PC-3 (cell line): ENCODE results near the gene PSMD7.
"Not testable (repeated sequence)": the region's sequence is repeated elsewhere in the genome, so short reads cannot be mapped to it uniquely, and the experiment has no call there.

ENCODE experiments used
- CTCF ChIP-seq: fragments of 300-600 bp; sonication (generic); conservative IDR thresholded peaks from 2 replicates; pipeline ENCODE4 v1.5.1; 2017; ENCODE audit warnings: antibody characterized with exemption, low read depth, mild to moderate bottlenecking, low read length
- EZH2 ChIP-seq: fragments of 300-600 bp; sonication (generic); IDR thresholded peaks from one replicate; pipeline ENCODE4 v1.6.1; 2017; ENCODE audit warnings: antibody characterized with exemption, mild to moderate bottlenecking, low read length; ENCODE audit not compliant: unreplicated experiment
- EZH2phosphoT487 ChIP-seq: fragments of 300-600 bp; sonication (generic); IDR thresholded peaks from 2 replicates; pipeline ENCODE4 v1.6.1; 2018; ENCODE audit warnings: mild to moderate bottlenecking, antibody characterized with exemption, low read length, borderline replicate concordance

- not testable (repeated sequence) for TF ChIP-seq CTCF, EZH2, EZH2phosphoT487
Measured at GRCh38 chr16:74353038-74353437, 56.4 kb downstream of the PSMD7 start.
